ENCODE results near the gene CCP110.

Gene CCP110

GRCh38 chr16:19555186-19555937 is 31.6 kb downstream of the CCP110 start, which contains the start of gene VPS35L:
Gene VPS35L (plus strand): TSS chr16:19555703. CDS start chr16:19555730, 27 bp downstream.
- peak; percentile 93 for DNase-seq (ENCODE audit: low spot score)

- DNase-seq (ENCODE audit: low spot score): no peak
These were observed 32.4 kb downstream of the CCP110 start for GRCh38 chr16:19555938-19556771.

- DNase-seq (ENCODE audit: low spot score): peak; percentile 34
These were observed 35.6 kb downstream of the CCP110 start for GRCh38 chr16:19559242-19559910.

- DNase-seq (ENCODE audit: low spot score): no peak
These were observed 36.3 kb downstream of the CCP110 start for GRCh38 chr16:19560078-19560477.

GRCh38 chr16:19563377-19563776 is 39.6 kb downstream of the CCP110 start:
- no peak for DNase-seq (ENCODE audit: low spot score)

- no peak for DNase-seq (ENCODE audit: low spot score)
These were observed 42.6 kb downstream of the CCP110 start for GRCh38 chr16:19566362-19566761.

- DNase-seq (ENCODE audit: low spot score): no peak
These were observed 43.8 kb downstream of the CCP110 start for GRCh38 chr16:19567560-19567959.

GRCh38 chr16:19573997-19574396 is 50.3 kb downstream of the CCP110 start:
- no peak for DNase-seq (ENCODE audit: low spot score)

GRCh38 chr16:19574615-19575014 is 50.9 kb downstream of the CCP110 start:
- DNase-seq (ENCODE audit: low spot score): no peak

GRCh38 chr16:19578378-19578971 is 54.7 kb downstream of the CCP110 start:
- DNase-seq (ENCODE audit: low spot score): no peak

GRCh38 chr16:19582050-19582831 is 58.5 kb downstream of the CCP110 start:
- no peak for DNase-seq (ENCODE audit: low spot score)

- peak; percentile 58 for DNase-seq (ENCODE audit: low spot score)
These were observed 60.0 kb downstream of the CCP110 start for GRCh38 chr16:19583665-19584300.

GRCh38 chr16:19588661-19589060 is 64.9 kb downstream of the CCP110 start:
- DNase-seq (ENCODE audit: low spot score): no peak

- no peak for DNase-seq (ENCODE audit: low spot score)
These were observed 65.4 kb downstream of the CCP110 start for GRCh38 chr16:19589106-19589505.

- DNase-seq (ENCODE audit: low spot score): no peak
These were observed 66.1 kb downstream of the CCP110 start for GRCh38 chr16:19589771-19590302.

GRCh38 chr16:19595043-19595767 is 71.5 kb downstream of the CCP110 start:
- DNase-seq (ENCODE audit: low spot score): peak; percentile 16

GRCh38 chr16:19598805-19599510 is 75.2 kb downstream of the CCP110 start:
- no peak for DNase-seq (ENCODE audit: low spot score)

GRCh38 chr16:19599968-19600716 is 76.4 kb downstream of the CCP110 start:
- no peak for DNase-seq (ENCODE audit: low spot score)

Measured in LoVo (cell line).